HG03135 (cell line): ENCODE results near the gene LMX1B.
"Not testable (repeated sequence)": the region's sequence is repeated elsewhere in the genome, so short reads cannot be mapped to it uniquely, and the experiment has no call there.

Experiments used
- ATAC-seq: cut with Tn5 transposase; IDR thresholded peaks from one replicate; pipeline ENCODE4 v1.9.1; 2021; ENCODE audit warnings: mild to moderate bottlenecking, moderate library complexity; ENCODE audit not compliant: unreplicated experiment

Gene LMX1B

GRCh38 chr9:126705767-126706697 lies 92.3 kb downstream of the LMX1B start:
- ATAC-seq = no peak

- ATAC-seq = no peak
These were observed 92.9 kb downstream of the LMX1B start for GRCh38 chr9:126706698-126707053.

GRCh38 chr9:126707083-126707482 lies 93.4 kb downstream of the LMX1B start:
- ATAC-seq = no peak

GRCh38 chr9:126707712-126708111 lies 94.0 kb downstream of the LMX1B start:
- not testable (repeated sequence) for ATAC-seq

- no peak for ATAC-seq
These were observed 94.5 kb downstream of the LMX1B start for GRCh38 chr9:126708178-126708577.

GRCh38 chr9:126709241-126709640 lies 95.5 kb downstream of the LMX1B start:
- no peak for ATAC-seq

GRCh38 chr9:126715382-126715781 lies 101.7 kb downstream of the LMX1B start:
- ATAC-seq = no peak

- ATAC-seq = not testable (repeated sequence)
These were observed 103.7 kb downstream of the LMX1B start for GRCh38 chr9:126717441-126717840.

GRCh38 chr9:126719618-126720031 lies 105.9 kb downstream of the LMX1B start:
- ATAC-seq = no peak

GRCh38 chr9:126720036-126720435 lies 106.3 kb downstream of the LMX1B start:
- ATAC-seq = no peak

- ATAC-seq = no peak
These were observed 107.2 kb downstream of the LMX1B start for GRCh38 chr9:126720661-126721563.

GRCh38 chr9:126721564-126721981 lies 107.8 kb downstream of the LMX1B start:
- ATAC-seq = no peak

GRCh38 chr9:126722252-126722921 lies 108.7 kb downstream of the LMX1B start:
- ATAC-seq = peak; percentile 61

GRCh38 chr9:126722922-126723806 lies 109.4 kb downstream of the LMX1B start:
- ATAC-seq = peak; percentile 51

GRCh38 chr9:126723807-126724172 lies 110.1 kb downstream of the LMX1B start:
- ATAC-seq = no peak

- ATAC-seq = no peak
These were observed 110.5 kb downstream of the LMX1B start for GRCh38 chr9:126724226-126724625.

GRCh38 chr9:126725485-126725884 lies 111.8 kb downstream of the LMX1B start:
- ATAC-seq = not testable (repeated sequence)

GRCh38 chr9:126728210-126728609 lies 114.5 kb downstream of the LMX1B start:
- ATAC-seq = not testable (repeated sequence)

- not testable (repeated sequence) for ATAC-seq
These were observed 116.9 kb downstream of the LMX1B start for GRCh38 chr9:126730592-126730991.

GRCh38 chr9:126733005-126733404 lies 119.3 kb downstream of the LMX1B start:
- ATAC-seq = no peak
